CD14-positive monocyte (primary cell): ENCODE measurements around the gene TMEM94. TPM values are rescaled to one million over a fixed set of nuclear protein-coding genes. Genes with fewer than 3 reads are reported as not detected.

Experiments
- DNase-seq, 3 donors: peaks; one replicate each; pipeline ENCODE4 v3.0.0-alpha.2; 2011 to 2022
- H2AFZ ChIP-seq: 2 replicates; pipeline ENCODE4 v1.6.0; 2012; ENCODE audit warnings: mild to moderate bottlenecking, low read depth, low read length, inconsistent platforms; ENCODE audit not compliant: insufficient read depth, poor library complexity, severe bottlenecking
- H3K27ac ChIP-seq, 2 donors: 1 replicate in 1 of 2; 2 replicates in 1 of 2; pipeline ENCODE4 v1.5.1; 2012 to 2013; ENCODE audit warnings: low read length in 2 of 2, control low read depth in 1 of 2, inconsistent platforms in 1 of 2, low read depth in 1 of 2, mild to moderate bottlenecking in 1 of 2
- H3K27me3 ChIP-seq, 2 donors: one replicate each; pipeline versions ENCODE4 v1.6.0 to v1.6.1; 2011 to 2013; ENCODE audit warnings: low read length in 2 of 2; ENCODE audit not compliant: control insufficient read depth in 2 of 2, insufficient read depth in 2 of 2
- H3K36me3 ChIP-seq, 2 donors: replicated peaks in 1 of 2; 1 replicate in 1 of 2; 2 replicates in 1 of 2; pipeline versions ENCODE4 v1.5.1 to v1.6.1; 2012 to 2013; ENCODE audit warnings: low read length in 2 of 2, control low read depth in 1 of 2, inconsistent platforms in 1 of 2, mild to moderate bottlenecking in 1 of 2; ENCODE audit not compliant: insufficient read depth in 2 of 2, control insufficient read depth in 1 of 2
- H3K4me1 ChIP-seq, 2 donors: 1 replicate in 1 of 2; 2 replicates in 1 of 2; pipeline versions ENCODE4 v1.5.1 to v1.6.1; 2012 to 2013; ENCODE audit warnings: low read length in 2 of 2, control low read depth in 1 of 2, inconsistent platforms in 1 of 2, mild to moderate bottlenecking in 1 of 2, moderate library complexity in 1 of 2; ENCODE audit not compliant: insufficient read depth in 2 of 2, control insufficient read depth in 1 of 2
- H3K4me2 ChIP-seq: replicated peaks from 2 replicates; pipeline ENCODE3; 2012; ENCODE audit warnings: low read length, moderate library complexity, mild to moderate bottlenecking; ENCODE audit not compliant: poor library complexity, severe bottlenecking; ENCODE audit errors: extremely low read depth
- H3K4me3 ChIP-seq, 3 experiments: fragments of 200-600 bp in 1 of 3; sonication (generic) in 1 of 3; replicated peaks in 1 of 3; 1 replicate in 2 of 3; 2 replicates in 1 of 3; pipeline ENCODE4 v1.5.1; 2011 to 2013; ENCODE audit warnings: low read length in 3 of 3, mild to moderate bottlenecking in 3 of 3, control low read depth in 2 of 3, low read depth in 2 of 3, inconsistent platforms in 1 of 3, moderate library complexity in 1 of 3
- H3K79me2 ChIP-seq: 2 replicates; pipeline ENCODE4 v1.6.0; 2012; ENCODE audit warnings: mild to moderate bottlenecking, control low read depth, inconsistent platforms, low read length, moderate library complexity; ENCODE audit not compliant: insufficient read depth
- H3K9ac ChIP-seq: 2 replicates; pipeline ENCODE4 v1.6.0; 2017; ENCODE audit warnings: low read length, mild to moderate bottlenecking; ENCODE audit not compliant: insufficient read depth, poor library complexity, severe bottlenecking
- H3K9me3 ChIP-seq, 2 donors: replicated peaks in 1 of 2; 1 replicate in 1 of 2; 2 replicates in 1 of 2; pipeline versions ENCODE4 v1.5.1 to v1.6.1; 2012 to 2013; ENCODE audit warnings: low read length in 2 of 2, control low read depth in 1 of 2; ENCODE audit not compliant: control insufficient read depth in 1 of 2, insufficient read depth in 1 of 2
- H4K20me1 ChIP-seq: 2 replicates; pipeline ENCODE4 v1.6.0; 2012; ENCODE audit warnings: mild to moderate bottlenecking, low read length, control low read depth, moderate library complexity; ENCODE audit not compliant: insufficient read depth
- H3K27ac Mint-ChIP-seq, 7 donors: one replicate each; pipeline ENCODE4 v1.8.0; 2020; ENCODE audit warnings: mild to moderate bottlenecking in 7 of 7, mixed read lengths in 7 of 7, moderate library complexity in 6 of 7, inconsistent platforms in 2 of 7
- H3K27me3 Mint-ChIP-seq, 3 donors: one replicate each; pipeline ENCODE4 v1.8.0; 2021 to 2022; ENCODE audit warnings: low read depth in 3 of 3, mild to moderate bottlenecking in 3 of 3, mixed read lengths in 3 of 3, moderate library complexity in 3 of 3, inconsistent platforms in 1 of 3
- H3K36me3 Mint-ChIP-seq, 2 donors: one replicate each; pipeline ENCODE4 v1.8.0; 2020; ENCODE audit warnings: mixed read lengths in 2 of 2, inconsistent platforms in 1 of 2, mild to moderate bottlenecking in 1 of 2
- H3K4me1 Mint-ChIP-seq: one replicate; pipeline ENCODE4 v1.8.0; 2020; ENCODE audit warnings: mild to moderate bottlenecking, mixed read lengths
- H3K4me3 Mint-ChIP-seq, 2 donors: one replicate each; pipeline ENCODE4 v1.8.0; 2020; ENCODE audit warnings: mild to moderate bottlenecking in 2 of 2, mixed read lengths in 2 of 2, moderate library complexity in 1 of 2
- H3K9me3 Mint-ChIP-seq, 7 donors: one replicate each; pipeline ENCODE4 v1.8.0; 2020 to 2022; ENCODE audit warnings: mixed read lengths in 7 of 7, mild to moderate bottlenecking in 6 of 7, moderate library complexity in 6 of 7, inconsistent platforms in 2 of 7
- CTCF ChIP-seq: fragments of 200-600 bp; IDR thresholded peaks from one replicate; pipeline ENCODE4 v1.8.0; 2022; ENCODE audit warnings: antibody characterized with exemption, mild to moderate bottlenecking
- WGBS: methylation state at CpG from one replicate; pipeline ENCODE4 v1.1.5; 2013; ENCODE audit warnings: missing lambda C conversion rate; ENCODE audit not compliant: insufficient coverage; 5-methylcytosine and 5-hydroxymethylcytosine counted together
- intact Hi-C, 2 donors: fragments of 100-400 bp; cut with micrococcal nuclease; formaldehyde crosslinking; loops; one replicate each; pipeline versions ENCODE4 v1.15.0 to v1.15.1; 2023
- polyA plus RNA-seq, 3 donors: library from polyadenylated mRNA; depleted of rRNA in 1 of 3; unstranded in 2 of 3; stranded (reverse) in 1 of 3; fragments of 300-500 nt in 2 of 3; fragments of >200 nt in 1 of 3; fragmentation: Illumina TruSeq in 2 of 3; gene quantifications; 1 replicate in 2 of 3; 2 replicates in 1 of 3; pipeline ENCODE4 v1.2.3, GENCODE V29; 2012 to 2021

TMEM94 gene
- polyA plus RNA-seq, 3 donors, result 7.2 to 129 (median 8.4) TPM

GRCh38 chr17:75516255-75516618, 59.8 kb downstream of the TMEM94 start, which contains the start of gene TSEN54:
TSS of gene TSEN54 (plus strand) at chr17:75516528. CDS start at chr17:75516561, 33 bp downstream.
- no peaks in the 10 kb centered on the region for H3K9me3 ChIP-seq
- Mint-ChIP-seq H3K9me3 (peaks cover 0 to 3% (median 0%) of the 10 kb centered on the region in 7 donors), H3K4me3 (peak within 1 kb of the TSS; percentile 81 to 87), H3K27ac (peak within 1 kb of the TSS in 1 of 7 donors; percentile 11), H3K27me3 (peaks cover 12 to 38% (median 21%) of the 10 kb centered on the region in 3 donors), H3K4me1 (peaks cover 18% of the 10 kb centered on the region), H3K36me3 (peaks cover 11 to 18% of the 10 kb centered on the region in 2 donors)
- H3K79me2 ChIP-seq, result no peaks in the 10 kb centered on the region
- no peaks in the 10 kb centered on the region for H4K20me1 ChIP-seq
- H3K4me2 ChIP-seq, result peak within 1 kb of the TSS; percentile 99
- peaks cover 18 to 38% of the 10 kb centered on the region in 2 donors for H3K4me1 ChIP-seq
- under 1% methylated on average over 45 of the region's 45 CpGs for WGBS
- no peak for TF ChIP-seq CTCF
- intact Hi-C loops, result loop anchor here (2.0 to 5.0 kb wide), 4 partner anchors 56 to 73 kb away; partner anchors contain the start of genes MYO15B (in 1 of the 2) and TMEM94 (in 1 of the 2)
- H3K36me3 ChIP-seq, result no peaks in the 10 kb centered on the region
- H2AFZ ChIP-seq, result peak within 1 kb of the TSS; percentile 90
- no peak within 1 kb of the TSS for H3K27ac ChIP-seq
- H3K27me3 ChIP-seq, result peaks cover 3 to 28% of the 10 kb centered on the region in 2 donors
- H3K9ac ChIP-seq, result peak within 1 kb of the TSS; percentile 57
- H3K4me3 ChIP-seq, result peak within 1 kb of the TSS; percentile 63 to 92 (median 82)
- peak; percentile 72 to 79 (median 73) for DNase-seq

- peaks cover 11 to 18% of the 10 kb centered on the region in 2 donors for H3K36me3 Mint-ChIP-seq
- no peak overlapping the region for H3K27ac ChIP-seq
- peaks cover 0 to 3% (median 0%) of the 10 kb centered on the region in 7 donors for H3K9me3 Mint-ChIP-seq
- no peaks in the 10 kb centered on the region for H3K9me3 ChIP-seq
- WGBS, result under 1% methylated on average over 54 of the region's 65 CpGs
- peak overlapping the region; percentile 57 for H3K9ac ChIP-seq
- H3K36me3 ChIP-seq, result no peaks in the 10 kb centered on the region
- H3K4me2 ChIP-seq, result peak overlapping the region; percentile 99
- peaks cover 18 to 38% of the 10 kb centered on the region in 2 donors for H3K4me1 ChIP-seq
- no peak for DNase-seq
- H4K20me1 ChIP-seq, result no peaks in the 10 kb centered on the region
- no peak overlapping the region for H3K27ac Mint-ChIP-seq
- peaks cover 12 to 38% (median 21%) of the 10 kb centered on the region in 3 donors for H3K27me3 Mint-ChIP-seq
- peak overlapping the region; percentile 76 to 87 for H3K4me3 Mint-ChIP-seq
- peaks cover 18% of the 10 kb centered on the region for H3K4me1 Mint-ChIP-seq
- H3K79me2 ChIP-seq, result no peaks in the 10 kb centered on the region
- peak overlapping the region; percentile 90 for H2AFZ ChIP-seq
- intact Hi-C loops, result loop anchor here (2.0 to 5.0 kb wide), 4 partner anchors 56 to 72 kb away; partner anchors contain the start of genes MYO15B (in 1 of the 2) and TMEM94 (in 1 of the 2)
- TF ChIP-seq CTCF, result no peak
- H3K4me3 ChIP-seq, result peak overlapping the region; percentile 49 to 92 (median 63)
- peaks cover 3 to 28% of the 10 kb centered on the region in 2 donors for H3K27me3 ChIP-seq
These were observed 60.3 kb downstream of the TMEM94 start for GRCh38 chr17:75516619-75517296.
